PC-9 (cell line): ENCODE results near the gene ETV6. TPM values are rescaled to one million over a fixed set of nuclear protein-coding genes. Genes with fewer than 3 reads are reported as not detected.

Experiments
- BruUV-seq: library from RNA; stranded (reverse); fragments of 400-500 nt; replicated peaks from 2 replicates; lab custom pipeline; 2021; lab: Mats Ljungman, UMichigan
- CTCF ChIA-PET: fragments of 300-600 bp; sonication (Branson Sonifier 250); formaldehyde crosslinking; loops from one replicate; lab custom pipeline; 2022; ENCODE audit warnings: antibody characterized with exemption; lab: Charles Lee
- POLR2A ChIA-PET: fragments of 300-600 bp; sonication (Branson Sonifier 250); formaldehyde crosslinking; loops from one replicate; lab custom pipeline; 2022; ENCODE audit warnings: antibody characterized with exemption; ENCODE audit not compliant: unreplicated experiment; lab: Charles Lee
- DNase-seq, 2 experiments: peaks; one replicate each; pipeline versions ENCODE4 v3.0.0 to v3.0.0-alpha.2; 2015 to 2022; ENCODE audit warnings: mixed read lengths in 1 of 2
- H2AFZ ChIP-seq: fragments of 200-600 bp; sonication (generic); 2 replicates; pipeline ENCODE4 v1.8.1; 2017; ENCODE audit warnings: antibody characterized with exemption
- H3F3A ChIP-seq: fragments of 200-600 bp; sonication (generic); 2 replicates; pipeline ENCODE4 v1.8.1; 2017; ENCODE audit warnings: antibody characterized with exemption, mild to moderate bottlenecking, low read depth; ENCODE audit not compliant: insufficient read depth
- H3K27ac ChIP-seq: fragments of 200-600 bp; sonication (generic); 2 replicates; pipeline ENCODE4 v1.6.1; 2016; ENCODE audit warnings: mixed run types
- H3K27me3 ChIP-seq: fragments of 200-600 bp; sonication (generic); 2 replicates; pipeline ENCODE4 v1.6.1; 2016; ENCODE audit warnings: low read depth, mixed run types; ENCODE audit not compliant: insufficient read depth
- H3K36me3 ChIP-seq: fragments of 200-600 bp; sonication (generic); 2 replicates; pipeline ENCODE4 v1.6.1; 2016; ENCODE audit warnings: low read depth, mixed run types
- H3K4me1 ChIP-seq: fragments of 200-600 bp; sonication (generic); replicated peaks from 2 replicates; pipeline ENCODE4 v1.6.1; 2016; ENCODE audit warnings: mixed run types; ENCODE audit not compliant: insufficient read depth
- H3K4me2 ChIP-seq: fragments of 200-600 bp; sonication (generic); 2 replicates; pipeline ENCODE4 v1.6.1; 2017; ENCODE audit warnings: mixed run types
- H3K4me3 ChIP-seq: fragments of 200-600 bp; sonication (generic); 2 replicates; pipeline ENCODE4 v1.6.1; 2016; ENCODE audit warnings: mixed run types
- H3K79me2 ChIP-seq: fragments of 200-600 bp; sonication (generic); 2 replicates; pipeline ENCODE4 v1.6.1; 2017; ENCODE audit warnings: low read depth, mixed run types
- H3K9me2 ChIP-seq: fragments of 200-600 bp; sonication (generic); 2 replicates; pipeline ENCODE4 v1.8.1; 2017; ENCODE audit warnings: mild to moderate bottlenecking; ENCODE audit not compliant: insufficient read depth
- H3K9me3 ChIP-seq: fragments of 200-600 bp; sonication (generic); 2 replicates; pipeline ENCODE4 v1.8.1; 2016; ENCODE audit warnings: low read depth; ENCODE audit not compliant: insufficient read depth
- H4K20me1 ChIP-seq: fragments of 200-600 bp; sonication (generic); 2 replicates; pipeline ENCODE4 v1.8.1; 2017; ENCODE audit not compliant: insufficient read depth
- CTCF ChIP-seq: fragments of 200-600 bp; sonication (generic); conservative IDR thresholded peaks from 2 replicates; pipeline ENCODE4 v1.6.1; 2017; ENCODE audit warnings: mixed run types, antibody characterized with exemption, mild to moderate bottlenecking, moderate library complexity
- EZH2 ChIP-seq: fragments of 200-600 bp; sonication (generic); IDR thresholded peaks from 2 replicates; pipeline ENCODE4 v1.8.0; 2017; ENCODE audit warnings: antibody characterized with exemption, low read depth
- intact Hi-C: fragments of 100-400 bp; cut with micrococcal nuclease; formaldehyde crosslinking; loops from one replicate; pipeline ENCODE4 v1.10.0; 2022; ENCODE audit not compliant: unreplicated experiment
- total RNA-seq: library from RNA; stranded (reverse); gene quantifications from 2 replicates; pipeline ENCODE4 v1.2.3, GENCODE V29; 2021

ETV6 gene
- total RNA-seq, 1 experiment from 2014 or later: 62.8 TPM

GRCh38 chr12:11743423-11744409 is 94.2 kb downstream of the ETV6 start:
- peaks cover 35% of the 10 kb centered on the region for H3K4me1 ChIP-seq
- ChIA-PET POLR2A (no interaction called here), CTCF (no interaction called here)
- no peak overlapping the region for H3K4me2 ChIP-seq
- DNase-seq: no peak
- intact Hi-C loops: no loop called here
- TF ChIP-seq EZH2: no peak
- no peak for TF ChIP-seq CTCF
- no peaks in the 10 kb centered on the region; the same call in 1 of the 2 replicates for H3F3A ChIP-seq
- H4K20me1 ChIP-seq: no peaks in the 10 kb centered on the region
- H2AFZ ChIP-seq: no peak overlapping the region
- no peak overlapping the region for H3K27ac ChIP-seq
- peaks cover 33% of the 10 kb centered on the region; the same call in 1 of the 2 replicates for H3K79me2 ChIP-seq
- H3K36me3 ChIP-seq: no peaks in the 10 kb centered on the region
- BruUV-seq: no TSS peak
- H3K4me3 ChIP-seq: no peak overlapping the region
- H3K9me3 ChIP-seq: no peaks in the 10 kb centered on the region
- H3K27me3 ChIP-seq: no peaks in the 10 kb centered on the region
- no peaks in the 10 kb centered on the region for H3K9me2 ChIP-seq

- Histone ChIP-seq H3K27me3 (no peaks in the 10 kb centered on the region), H3K4me1 (peaks cover 35% of the 10 kb centered on the region), H3K79me2 (peaks cover 31% of the 10 kb centered on the region; the same call in 1 of the 2 replicates), H3K9me3 (no peaks in the 10 kb centered on the region), H3F3A (no peaks in the 10 kb centered on the region; the same call in 1 of the 2 replicates), H3K36me3 (no peaks in the 10 kb centered on the region), H2AFZ (no peak overlapping the region), H3K4me2 (no peak overlapping the region), H3K9me2 (no peaks in the 10 kb centered on the region), H3K27ac (no peak overlapping the region), H3K4me3 (no peak overlapping the region), H4K20me1 (no peaks in the 10 kb centered on the region)
- TF ChIP-seq EZH2 (no peak), CTCF (no peak)
- CTCF ChIA-PET: interaction anchor here (0.6 kb wide), 1 partner anchor 29 kb away, joined by 5 read pairs; no protein-coding TSS in a partner anchor
- intact Hi-C loops: no loop called here
- POLR2A ChIA-PET: no interaction called here
- no TSS peak for BruUV-seq
- no peak for DNase-seq
Measured at GRCh38 chr12:11744410-11744801, 94.9 kb downstream of the ETV6 start.

- H4K20me1 ChIP-seq: no peaks in the 10 kb centered on the region
- H3K79me2 ChIP-seq: peaks cover 32% of the 10 kb centered on the region
- no peaks in the 10 kb centered on the region for H3K36me3 ChIP-seq
- peaks cover 35% of the 10 kb centered on the region for H3K4me1 ChIP-seq
- H3F3A ChIP-seq: no peaks in the 10 kb centered on the region; the same call in 1 of the 2 replicates
- no peaks in the 10 kb centered on the region for H3K27me3 ChIP-seq
- DNase-seq: no peak
- H3K27ac ChIP-seq: peak overlapping the region; percentile 34; the same call in 1 of the 2 replicates
- TF ChIP-seq CTCF (no peak), EZH2 (no peak)
- intact Hi-C loops: no loop called here
- no peak overlapping the region for H2AFZ ChIP-seq
- H3K9me2 ChIP-seq: no peaks in the 10 kb centered on the region
- H3K9me3 ChIP-seq: no peaks in the 10 kb centered on the region
- CTCF ChIA-PET: interaction anchor here (0.6 kb wide), 1 partner anchor 28 kb away, joined by 5 read pairs; no protein-coding TSS in a partner anchor
- H3K4me3 ChIP-seq: no peak overlapping the region
- POLR2A ChIA-PET: no interaction called here
- H3K4me2 ChIP-seq: no peak overlapping the region
- BruUV-seq: no TSS peak
Measured at GRCh38 chr12:11745113-11745512, 95.6 kb downstream of the ETV6 start.
